Effector CD4-positive, alpha-beta T cell (primary cell): Measurements from ENCODE around the gene CSHL1.
"Not testable (repeated sequence)": the region's sequence is repeated elsewhere in the genome, so short reads cannot be mapped to it uniquely, and the experiment has no call there.

Experiments used
- DNase-seq: peaks from one replicate; pipeline ENCODE4 v3.0.0-alpha.2; 2020

The CSHL1 gene

GRCh38 chr17:63917646-63918045 lies 6.6 kb upstream of the CSHL1 start:
- no peak for DNase-seq

- DNase-seq, result not testable (repeated sequence)
Measured at GRCh38 chr17:63917206-63917605, 6.1 kb upstream of the CSHL1 start.

- DNase-seq, result no peak
Measured at GRCh38 chr17:63916566-63917185, 5.6 kb upstream of the CSHL1 start.

- not testable (repeated sequence) for DNase-seq
Measured at GRCh38 chr17:63915753-63916152, 4.7 kb upstream of the CSHL1 start.

GRCh38 chr17:63914471-63914870 lies 3.4 kb upstream of the CSHL1 start:
- DNase-seq, result no peak

GRCh38 chr17:63911657-63912100 lies 621 bp upstream of the CSHL1 start:
- peak; percentile 47 for DNase-seq

- DNase-seq, result no peak
Measured at GRCh38 chr17:63910096-63910495, 962 bp downstream of the CSHL1 start.

- not testable (repeated sequence) for DNase-seq
Measured at GRCh38 chr17:63909586-63909985, 1.5 kb downstream of the CSHL1 start.

GRCh38 chr17:63907161-63907778 lies 3.8 kb downstream of the CSHL1 start:
- DNase-seq, result not testable (repeated sequence)

GRCh38 chr17:63904796-63905195 lies 6.3 kb downstream of the CSHL1 start:
- not testable (repeated sequence) for DNase-seq

GRCh38 chr17:63903787-63904201 lies 7.3 kb downstream of the CSHL1 start:
- peak; percentile 26 for DNase-seq

- not testable (repeated sequence) for DNase-seq
Measured at GRCh38 chr17:63901971-63902370, 9.1 kb downstream of the CSHL1 start.

- DNase-seq, result not testable (repeated sequence)
Measured at GRCh38 chr17:63898899-63899798, 11.9 kb downstream of the CSHL1 start.

- not testable (repeated sequence) for DNase-seq
Measured at GRCh38 chr17:63896524-63897354, 14.3 kb downstream of the CSHL1 start, which contains the start of gene CSH1. Gene CSH1 (minus strand): TSS chr17:63896574. CDS start chr17:63896511, 63 bp downstream.

- not testable (repeated sequence) for DNase-seq
Measured at GRCh38 chr17:63894821-63895220, 16.2 kb downstream of the CSHL1 start.

- not testable (repeated sequence) for DNase-seq
Measured at GRCh38 chr17:63894021-63894420, 17.0 kb downstream of the CSHL1 start.

GRCh38 chr17:63892316-63893037 lies 18.6 kb downstream of the CSHL1 start:
- DNase-seq, result not testable (repeated sequence)

- not testable (repeated sequence) for DNase-seq
Measured at GRCh38 chr17:63889026-63889848, 21.8 kb downstream of the CSHL1 start.

- not testable (repeated sequence) for DNase-seq
Measured at GRCh38 chr17:63885119-63885518, 25.9 kb downstream of the CSHL1 start.

GRCh38 chr17:63882626-63883126 lies 28.4 kb downstream of the CSHL1 start:
- DNase-seq, result not testable (repeated sequence)
